ENCODE data around the gene CSAD. TPM values are rescaled to one million over a fixed set of nuclear protein-coding genes. Genes with fewer than 3 reads are reported as not detected.

The CSAD gene
- total RNA-seq, 2 experiments from 2014 or later: 25.8 to 26.9 TPM

DNA sequence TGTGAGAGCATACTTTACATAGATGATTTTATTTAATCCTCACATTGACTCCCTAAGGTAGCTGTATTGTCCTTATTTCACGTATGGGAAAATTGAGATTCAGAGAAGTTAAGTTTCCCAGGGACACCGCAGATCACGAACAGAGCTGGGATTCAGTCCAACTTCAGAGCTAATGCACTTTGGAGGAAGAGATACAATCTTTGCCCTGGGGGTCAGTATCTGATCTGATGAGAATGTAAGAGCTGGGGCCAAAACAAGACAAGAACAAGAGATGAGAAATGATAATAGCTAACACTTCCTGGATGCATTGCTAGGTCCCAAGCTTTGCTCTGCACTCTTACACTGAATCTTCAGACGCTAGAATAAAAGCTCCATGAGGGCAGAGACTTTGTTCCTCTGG is 6.0 kb upstream of the CSAD start:
- Histone ChIP-seq H3K9me2 (ENCODE audit: insufficient read depth, low read length) (no peaks in the 10 kb centered on the region), H3K4me3 (ENCODE audit: low read depth, low read length, poor library complexity, severe bottlenecking) (no peak overlapping the region), H4K20me1 (ENCODE audit: insufficient read depth, low read length) (no peaks in the 10 kb centered on the region), H3K4me2 (ENCODE audit: low read length) (no peak overlapping the region), H3K27ac (ENCODE audit: low read depth, low read length, poor library complexity, severe bottlenecking) (no peak overlapping the region), H3K9me3 (ENCODE audit: low read length) (peaks cover 5% of the 10 kb centered on the region; the same call in 1 of the 2 replicates), H3K79me2 (ENCODE audit: insufficient read depth, low read depth, low read length) (peaks cover 21% of the 10 kb centered on the region), H3K36me3 (ENCODE audit: insufficient read depth, low read length) (peaks cover 95% of the 10 kb centered on the region), H2AFZ (ENCODE audit: low read length) (no peak overlapping the region), H3K4me1 (ENCODE audit: insufficient read depth, low read length, poor library complexity, severe bottlenecking) (peaks cover 35% of the 10 kb centered on the region)
- intact Hi-C loops (cut with micrococcal nuclease; ENCODE audit: unreplicated experiment): no loop called here
- ChIA-PET CTCF (ENCODE audit: unreplicated experiment) (interaction anchor here (1.6 kb wide), 1 partner anchor 12 kb away, joined by 9 read pairs; no protein-coding TSS in a partner anchor), POLR2A (interaction anchor here (0.5 to 1.1 kb wide), 6 partner anchors 13 to 79 kb away, joined by 3 to 5 read pairs (median 4); partner anchors contain the start of gene ITGB7)
- TF ChIP-seq CTCF (conservative IDR thresholded peaks at IDR 0.05; ENCODE audit: low read length): no peak
- no peak for TF ChIP-seq EZH2phosphoT487 (IDR thresholded peaks at IDR 0.05; ENCODE audit: borderline replicate concordance, low read depth, low read length)
- no peak for DNase-seq (ENCODE audit: low spot score)
- BruUV-seq (replicated peaks): no TSS peak

DNA sequence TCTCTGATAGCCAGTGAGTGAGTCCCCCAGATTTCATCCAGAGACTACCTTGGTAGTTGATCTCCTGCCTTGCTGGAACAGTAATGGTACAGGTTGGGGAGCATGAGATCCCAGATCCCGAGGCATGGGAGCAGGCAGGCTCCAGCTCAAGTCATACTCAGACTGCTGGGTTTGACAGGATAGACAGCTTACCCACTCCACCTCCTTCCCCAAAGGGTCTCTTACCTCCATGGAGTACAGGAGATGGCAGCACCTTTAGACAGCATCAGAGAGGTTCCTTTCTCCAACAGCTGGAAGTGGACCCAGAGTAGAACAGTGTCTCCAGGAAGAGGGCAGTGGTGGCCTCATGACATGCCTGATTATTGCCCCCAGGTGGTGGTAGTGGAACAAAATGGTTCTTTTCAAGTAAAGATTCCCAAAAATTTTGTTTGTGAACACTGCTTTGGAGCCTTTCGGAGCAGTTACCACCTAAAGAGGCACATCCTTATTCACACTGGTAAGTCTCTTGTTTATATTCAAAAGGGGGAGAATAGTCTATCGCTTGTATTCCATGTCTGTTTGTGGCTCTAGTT is 4.9 kb upstream of the CSAD start:
- H3K9me3 ChIP-seq (ENCODE audit: low read length): peaks cover 7% of the 10 kb centered on the region; the same call in 1 of the 2 replicates
- peaks cover 29% of the 10 kb centered on the region for H3K79me2 ChIP-seq (ENCODE audit: insufficient read depth, low read depth, low read length)
- peaks cover 39% of the 10 kb centered on the region for H3K4me1 ChIP-seq (ENCODE audit: insufficient read depth, low read length, poor library complexity, severe bottlenecking)
- no peak overlapping the region for H2AFZ ChIP-seq (ENCODE audit: low read length)
- no peaks in the 10 kb centered on the region for H3K9me2 ChIP-seq (ENCODE audit: insufficient read depth, low read length)
- intact Hi-C loops (cut with micrococcal nuclease; ENCODE audit: unreplicated experiment): no loop called here
- no peaks in the 10 kb centered on the region for H4K20me1 ChIP-seq (ENCODE audit: insufficient read depth, low read length)
- POLR2A ChIA-PET: interaction anchor here (0.5 to 1.8 kb wide), 6 partner anchors 9 to 18 kb away, joined by 3 to 8 read pairs (median 4); no protein-coding TSS in a partner anchor
- CTCF ChIA-PET (ENCODE audit: unreplicated experiment): interaction anchor here (0.8 kb wide), 1 partner anchor 9 kb away, joined by 3 read pairs; no protein-coding TSS in a partner anchor
- peaks cover 86% of the 10 kb centered on the region for H3K36me3 ChIP-seq (ENCODE audit: insufficient read depth, low read length)
- H3K4me3 ChIP-seq (ENCODE audit: low read depth, low read length, poor library complexity, severe bottlenecking): no peak overlapping the region
- TF ChIP-seq EZH2phosphoT487 (IDR thresholded peaks at IDR 0.05; ENCODE audit: borderline replicate concordance, low read depth, low read length) (no peak), CTCF (conservative IDR thresholded peaks at IDR 0.05; ENCODE audit: low read length) (peak; percentile 55)
- DNase-seq (ENCODE audit: low spot score): no peak
- no peak overlapping the region for H3K4me2 ChIP-seq (ENCODE audit: low read length)
- no peak overlapping the region for H3K27ac ChIP-seq (ENCODE audit: low read depth, low read length, poor library complexity, severe bottlenecking)
- BruUV-seq (replicated peaks): no TSS peak

DNA sequence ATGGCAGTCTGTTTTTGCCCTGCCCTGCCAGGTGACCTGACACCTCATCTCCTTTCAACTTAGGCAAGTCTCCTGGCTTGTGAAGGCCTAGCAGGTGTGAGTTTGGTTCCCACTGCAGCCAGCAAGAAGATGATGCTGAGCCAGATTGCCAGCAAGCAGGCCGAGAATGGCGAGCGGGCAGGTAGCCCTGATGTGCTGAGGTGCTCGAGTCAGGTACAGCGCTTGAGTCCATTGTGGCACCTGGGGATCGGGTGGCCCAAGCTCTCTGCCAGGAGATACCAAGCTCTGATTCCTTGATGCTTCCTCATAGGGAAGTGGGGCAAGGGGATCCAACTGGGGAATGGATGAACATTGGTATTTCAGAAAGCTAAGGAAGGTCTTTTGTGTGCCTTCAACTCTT is 4.1 kb upstream of the CSAD start:
- no peak for TF ChIP-seq CTCF (conservative IDR thresholded peaks at IDR 0.05; ENCODE audit: low read length)
- no peak for TF ChIP-seq EZH2phosphoT487 (IDR thresholded peaks at IDR 0.05; ENCODE audit: borderline replicate concordance, low read depth, low read length)
- Histone ChIP-seq H3K9me3 (ENCODE audit: low read length) (peaks cover 7% of the 10 kb centered on the region; the same call in 1 of the 2 replicates), H3K4me1 (ENCODE audit: insufficient read depth, low read length, poor library complexity, severe bottlenecking) (peaks cover 42% of the 10 kb centered on the region), H3K36me3 (ENCODE audit: insufficient read depth, low read length) (peaks cover 79% of the 10 kb centered on the region), H3K4me2 (ENCODE audit: low read length) (peak overlapping the region; percentile 7; the same call in 1 of the 2 replicates), H3K79me2 (ENCODE audit: insufficient read depth, low read depth, low read length) (peaks cover 30% of the 10 kb centered on the region), H4K20me1 (ENCODE audit: insufficient read depth, low read length) (no peaks in the 10 kb centered on the region), H3K4me3 (ENCODE audit: low read depth, low read length, poor library complexity, severe bottlenecking) (no peak overlapping the region), H2AFZ (ENCODE audit: low read length) (no peak overlapping the region), H3K9me2 (ENCODE audit: insufficient read depth, low read length) (no peaks in the 10 kb centered on the region), H3K27ac (ENCODE audit: low read depth, low read length, poor library complexity, severe bottlenecking) (no peak overlapping the region)
- ChIA-PET POLR2A (interaction anchor here (0.5 to 1.8 kb wide), 6 partner anchors 10 to 18 kb away, joined by 3 to 8 read pairs (median 4); no protein-coding TSS in a partner anchor), CTCF (ENCODE audit: unreplicated experiment) (interaction anchor here (0.8 kb wide), 1 partner anchor 10 kb away, joined by 3 read pairs; no protein-coding TSS in a partner anchor)
- intact Hi-C loops (cut with micrococcal nuclease; ENCODE audit: unreplicated experiment): no loop called here
- BruUV-seq (replicated peaks): no TSS peak
- no peak for DNase-seq (ENCODE audit: low spot score)

Data from OCI-LY7 (cell line).